Measurements from ENCODE around the gene NHLRC4. TPM values are rescaled to one million over a fixed set of nuclear protein-coding genes. Genes with fewer than 3 reads are reported as not detected.

NHLRC4 gene
- total and polyA plus RNA-seq, 4 donors = 0.17 to 7.0 (median 0.25) TPM; not detected in 1

GRCh38 chr16:559411-560203 is 7.2 kb upstream of the NHLRC4 start:
- no peaks in the 10 kb centered on the region for H3K9me3 ChIP-seq (ENCODE audit: control insufficient read depth in 4 of 4, low read length in 3 of 4)
- H3K27me3 ChIP-seq (ENCODE audit: control insufficient read depth in 4 of 4, insufficient read depth in 4 of 4, low read length in 3 of 4) = peaks cover 0 to 5% (median under 1%) of the 10 kb centered on the region in 4 donors
- peaks cover 3 to 17% (median 8%) of the 10 kb centered on the region in 4 donors for H3K4me1 ChIP-seq (ENCODE audit: control insufficient read depth in 4 of 4, insufficient read depth in 4 of 4, low read length in 3 of 4)
- no peaks in the 10 kb centered on the region for H3K36me3 ChIP-seq (ENCODE audit: control insufficient read depth in 4 of 4, insufficient read depth in 3 of 4, low read depth in 1 of 4, low read length in 3 of 4)
- H3K9ac ChIP-seq (ENCODE audit: low read depth in 1 of 2, low read length in 2 of 2) = no peak overlapping the region
- DNase-seq (ENCODE audit: low spot score) = no peak
- TF ChIP-seq RAD21 (IDR thresholded peaks at IDR 0.05) (no peak), ATF3 (IDR thresholded peaks at IDR 0.05) (no peak), HNF4G (IDR thresholded peaks at IDR 0.05) (no peak), REST (IDR thresholded peaks at IDR 0.05) (no peak), GABPA (IDR thresholded peaks at IDR 0.05 in 1 of 2, conservative IDR thresholded peaks at IDR 0.05 in 1 of 2) (no peak), EGR1 (IDR thresholded peaks at IDR 0.05; ENCODE audit: low read depth in 2 of 2) (no peak), HNF4A (conservative IDR thresholded peaks at IDR 0.05) (no peak), FOXA1 (IDR thresholded peaks at IDR 0.05) (no peak), CTCF (IDR thresholded peaks at IDR 0.05; ENCODE audit: low read depth, low read length, missing input control) (no peak), JUND (IDR thresholded peaks at IDR 0.05) (no peak), FOXA2 (IDR thresholded peaks at IDR 0.05) (no peak), MAX (IDR thresholded peaks at IDR 0.05) (no peak), NR2F2 (IDR thresholded peaks at IDR 0.05) (no peak), TAF1 (conservative IDR thresholded peaks at IDR 0.05) (no peak), RXRA (IDR thresholded peaks at IDR 0.05) (no peak), ZBTB33 (IDR thresholded peaks at IDR 0.05) (no peak), YY1 (IDR thresholded peaks at IDR 0.05) (no peak), SP1 (IDR thresholded peaks at IDR 0.05) (no peak)
- no peak overlapping the region for H3K27ac ChIP-seq (ENCODE audit: low read depth in 1 of 2, low read length in 2 of 2)
- peak overlapping the region in 1 of 3 donors; percentile 29 for H3K4me3 ChIP-seq (ENCODE audit: low read depth in 1 of 3, low read length in 3 of 3)
- WGBS = 20% methylated on average over 62 of the region's 62 CpGs

All from liver (tissue), 9 donors.